OCI-LY7 (cell line): Measurements from ENCODE around the gene PLSCR1. TPM values are rescaled to one million over a fixed set of nuclear protein-coding genes. Genes with fewer than 3 reads are reported as not detected.

ENCODE experiments used
- BruUV-seq: library from RNA; stranded (reverse); fragments of 400-500 nt; replicated peaks from 2 replicates; lab custom pipeline; 2021; lab: Mats Ljungman, UMichigan
- CTCF ChIA-PET: fragments of 300-600 bp; sonication (Branson Sonifier 250); formaldehyde crosslinking; loops from one replicate; lab custom pipeline; 2022; ENCODE audit warnings: antibody characterized with exemption; ENCODE audit not compliant: unreplicated experiment; lab: Charles Lee
- POLR2A ChIA-PET: fragments of 300-600 bp; sonication (Branson Sonifier 250); formaldehyde crosslinking; loops from one replicate; lab custom pipeline; 2022; ENCODE audit warnings: antibody characterized with exemption; lab: Charles Lee
- DNase-seq: peaks from one replicate; pipeline ENCODE4 v3.0.0-alpha.2; 2015; ENCODE audit warnings: low spot score
- H2AFZ ChIP-seq: fragments of 200-600 bp; sonication (generic), shearing (Covaris generic); 2 replicates; pipeline ENCODE4 v1.6.1; 2014; ENCODE audit warnings: mild to moderate bottlenecking, antibody characterized with exemption, low read length, moderate library complexity
- H3K27ac ChIP-seq: fragments of 200-600 bp; sonication (generic); 2 replicates; pipeline ENCODE4 v1.5.1; 2014; ENCODE audit warnings: mixed run types, low read depth, mild to moderate bottlenecking, moderate library complexity, low read length, inconsistent platforms; ENCODE audit not compliant: poor library complexity, severe bottlenecking
- H3K36me3 ChIP-seq: fragments of 200-600 bp; sonication (generic); 2 replicates; pipeline ENCODE4 v1.6.1; 2014; ENCODE audit warnings: mild to moderate bottlenecking, antibody characterized with exemption, low read length, moderate library complexity, mixed read lengths; ENCODE audit not compliant: insufficient read depth
- H3K4me1 ChIP-seq: fragments of 200-600 bp; sonication (generic); 2 replicates; pipeline ENCODE4 v1.5.1; 2014; ENCODE audit warnings: mild to moderate bottlenecking, low read length; ENCODE audit not compliant: insufficient read depth, poor library complexity, severe bottlenecking
- H3K4me2 ChIP-seq: fragments of 200-600 bp; sonication (generic); 2 replicates; pipeline ENCODE4 v1.6.1; 2014; ENCODE audit warnings: mild to moderate bottlenecking, low read length
- H3K4me3 ChIP-seq: fragments of 200-600 bp; sonication (generic); 2 replicates; pipeline ENCODE4 v1.5.1; 2014; ENCODE audit warnings: mild to moderate bottlenecking, low read depth, low read length; ENCODE audit not compliant: poor library complexity, severe bottlenecking
- H3K79me2 ChIP-seq: fragments of 200-600 bp; sonication (generic); 2 replicates; pipeline ENCODE4 v1.6.1; 2016; ENCODE audit warnings: low read depth, mild to moderate bottlenecking, low read length, moderate library complexity, mixed read lengths; ENCODE audit not compliant: insufficient read depth
- H3K9me2 ChIP-seq: fragments of 200-600 bp; sonication (generic); 2 replicates; pipeline ENCODE4 v1.6.1; 2016; ENCODE audit warnings: mild to moderate bottlenecking, low read length, mixed read lengths; ENCODE audit not compliant: insufficient read depth
- H3K9me3 ChIP-seq: fragments of 200-600 bp; sonication (generic); 2 replicates; pipeline ENCODE4 v1.6.1; 2014; ENCODE audit warnings: mild to moderate bottlenecking, mixed run types, low read length, mixed read lengths
- H4K20me1 ChIP-seq: fragments of 200-600 bp; sonication (generic); 2 replicates; pipeline ENCODE4 v1.6.1; 2014; ENCODE audit warnings: mild to moderate bottlenecking, antibody characterized with exemption, low read length, moderate library complexity, mixed read lengths; ENCODE audit not compliant: insufficient read depth
- CTCF ChIP-seq: fragments of 200-600 bp; sonication (generic); conservative IDR thresholded peaks from 2 replicates; pipeline ENCODE4 v1.5.1; 2014; ENCODE audit warnings: mild to moderate bottlenecking, antibody characterized with exemption, low read length, moderate library complexity, mixed read lengths
- EZH2phosphoT487 ChIP-seq: fragments of 200-600 bp; sonication (generic); IDR thresholded peaks from 2 replicates; pipeline ENCODE4 v1.6.1; 2018; ENCODE audit warnings: low read depth, borderline replicate concordance, mild to moderate bottlenecking, mixed run types, antibody characterized with exemption, low read length, moderate library complexity, mixed read lengths
- intact Hi-C: fragments of 100-400 bp; cut with micrococcal nuclease; formaldehyde crosslinking; loops from one replicate; pipeline ENCODE4 v1.10.0; 2022; ENCODE audit not compliant: unreplicated experiment
- total RNA-seq, 2 experiments: library from RNA; depleted of rRNA in 1 of 2; stranded (reverse); fragments of >200 nt in 1 of 2; shearing (Covaris generic) in 1 of 2; gene quantifications; 2 replicates each; pipeline ENCODE4 v1.2.3, GENCODE V29; 2014 to 2022

PLSCR1 gene
- total RNA-seq, 2 experiments from 2014 or later = 1.8 to 13.4 TPM

- ChIA-PET CTCF (no interaction called here), POLR2A (interaction anchor here (1.1 to 1.7 kb wide), 2 partner anchors 12 kb away, joined by 4 read pairs; no protein-coding TSS in a partner anchor)
- Histone ChIP-seq H3K4me2 (no peak overlapping the region), H3K79me2 (no peaks in the 10 kb centered on the region), H3K27ac (no peak overlapping the region), H3K9me2 (no peaks in the 10 kb centered on the region), H2AFZ (no peak overlapping the region), H3K4me3 (no peak overlapping the region), H3K36me3 (no peaks in the 10 kb centered on the region), H4K20me1 (no peaks in the 10 kb centered on the region), H3K4me1 (no peaks in the 10 kb centered on the region), H3K9me3 (no peaks in the 10 kb centered on the region)
- intact Hi-C loops = no loop called here
- no peak for TF ChIP-seq CTCF
- TF ChIP-seq EZH2phosphoT487 = no peak
- no TSS peak for BruUV-seq
- DNase-seq = no peak
These were observed 30.9 kb downstream of the PLSCR1 start for GRCh38 chr3:146513386-146514051.

DNA sequence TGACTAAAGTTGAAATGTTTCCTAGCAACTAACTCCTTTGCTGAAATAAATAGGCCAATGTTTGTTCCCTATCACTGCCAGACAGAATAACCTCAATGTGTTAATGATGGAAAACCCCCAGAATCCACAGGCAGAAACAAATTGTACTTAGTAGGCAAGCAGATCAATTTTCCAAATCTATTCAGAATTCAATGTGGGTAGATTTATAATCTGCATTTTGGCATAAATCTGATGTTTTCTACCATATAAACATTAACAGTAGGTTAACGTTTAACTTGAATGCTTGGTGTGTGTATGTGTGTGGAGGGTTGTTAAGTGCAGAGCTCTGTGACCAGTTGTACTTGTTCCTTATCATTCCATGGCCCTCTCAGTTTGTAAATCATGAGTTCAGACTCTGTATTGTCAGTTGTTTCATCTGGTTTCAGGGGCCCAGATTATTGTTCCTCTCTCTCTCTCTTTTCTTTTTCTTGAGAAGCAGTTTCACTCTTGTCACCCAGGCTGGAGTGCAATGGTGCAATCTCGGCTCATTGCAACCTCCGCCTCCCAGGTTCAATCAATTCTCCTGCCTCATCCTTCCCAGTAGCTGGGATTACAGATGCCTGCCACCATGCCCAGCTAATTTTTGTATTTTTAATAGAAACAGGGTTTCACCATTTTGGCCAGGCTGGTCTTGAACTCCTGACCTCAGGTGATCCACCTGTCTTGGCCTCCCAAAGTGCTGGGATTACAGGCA, 32.8 kb downstream of the PLSCR1 start:
- H3K4me1 ChIP-seq = no peaks in the 10 kb centered on the region
- no peaks in the 10 kb centered on the region for H3K36me3 ChIP-seq
- H3K9me3 ChIP-seq = no peaks in the 10 kb centered on the region
- H3K4me3 ChIP-seq = no peak overlapping the region
- ChIA-PET CTCF (no interaction called here), POLR2A (no interaction called here)
- no peak overlapping the region for H2AFZ ChIP-seq
- no peaks in the 10 kb centered on the region for H4K20me1 ChIP-seq
- TF ChIP-seq CTCF (no peak), EZH2phosphoT487 (no peak)
- no TSS peak for BruUV-seq
- intact Hi-C loops = no loop called here
- H3K79me2 ChIP-seq = no peaks in the 10 kb centered on the region
- H3K4me2 ChIP-seq = no peak overlapping the region
- no peak for DNase-seq
- no peak overlapping the region for H3K27ac ChIP-seq
- H3K9me2 ChIP-seq = no peaks in the 10 kb centered on the region
